GM08714 (cell line): ENCODE results near the gene LRRC10B.

Experiments
- H3K4me3 ChIP-seq: fragments of 200-500 bp; sonication (Bioruptor generic); 2 replicates; pipeline ENCODE4 v1.5.1; 2014; ENCODE audit warnings: mild to moderate bottlenecking, low read length, inconsistent platforms
- ZNF274 ChIP-seq: IDR thresholded peaks from 2 replicates; pipeline ENCODE4 v1.6.1; 2012; ENCODE audit warnings: mild to moderate bottlenecking, low read depth, low read length

The LRRC10B gene

GRCh38 chr11:61538636-61538961, 30.1 kb downstream of the LRRC10B start:
- no peak for TF ChIP-seq ZNF274
- H3K4me3 ChIP-seq: no peak overlapping the region

GRCh38 chr11:61539006-61539405, 30.5 kb downstream of the LRRC10B start:
- no peak overlapping the region for H3K4me3 ChIP-seq
- TF ChIP-seq ZNF274: no peak

GRCh38 chr11:61539831-61540357, 31.3 kb downstream of the LRRC10B start:
- H3K4me3 ChIP-seq: no peak overlapping the region
- no peak for TF ChIP-seq ZNF274

GRCh38 chr11:61540528-61540927, 32.0 kb downstream of the LRRC10B start:
- TF ChIP-seq ZNF274: no peak
- H3K4me3 ChIP-seq: no peak overlapping the region

GRCh38 chr11:61541598-61541997, 33.0 kb downstream of the LRRC10B start:
- TF ChIP-seq ZNF274: no peak
- H3K4me3 ChIP-seq: no peak overlapping the region

- TF ChIP-seq ZNF274: no peak
- no peak overlapping the region for H3K4me3 ChIP-seq
These were observed 33.5 kb downstream of the LRRC10B start for GRCh38 chr11:61542024-61542461.

GRCh38 chr11:61542705-61543104, 34.2 kb downstream of the LRRC10B start:
- H3K4me3 ChIP-seq: no peak overlapping the region
- TF ChIP-seq ZNF274: no peak

GRCh38 chr11:61543606-61544306, 35.2 kb downstream of the LRRC10B start:
- H3K4me3 ChIP-seq: no peak overlapping the region
- no peak for TF ChIP-seq ZNF274

- H3K4me3 ChIP-seq: no peak overlapping the region
- no peak for TF ChIP-seq ZNF274
These were observed 35.9 kb downstream of the LRRC10B start for GRCh38 chr11:61544466-61544865.

- no peak overlapping the region for H3K4me3 ChIP-seq
- no peak for TF ChIP-seq ZNF274
These were observed 36.8 kb downstream of the LRRC10B start for GRCh38 chr11:61545341-61545740.

GRCh38 chr11:61545921-61546320, 37.4 kb downstream of the LRRC10B start:
- H3K4me3 ChIP-seq: no peak overlapping the region
- no peak for TF ChIP-seq ZNF274

GRCh38 chr11:61546663-61547062, 38.1 kb downstream of the LRRC10B start:
- H3K4me3 ChIP-seq: no peak overlapping the region

GRCh38 chr11:61547246-61547645, 38.7 kb downstream of the LRRC10B start:
- no peak overlapping the region for H3K4me3 ChIP-seq
- no peak for TF ChIP-seq ZNF274

More at GRCh38 chr11:61546663-61547062, 38.1 kb downstream of the LRRC10B start:
- TF ChIP-seq ZNF274: no peak

- H3K4me3 ChIP-seq: no peak overlapping the region
- no peak for TF ChIP-seq ZNF274
These were observed 40.6 kb downstream of the LRRC10B start for GRCh38 chr11:61549177-61549576.

- no peak for TF ChIP-seq ZNF274
- no peak overlapping the region for H3K4me3 ChIP-seq
These were observed 41.4 kb downstream of the LRRC10B start for GRCh38 chr11:61549662-61550568.

- H3K4me3 ChIP-seq: no peak overlapping the region
- no peak for TF ChIP-seq ZNF274
These were observed 42.2 kb downstream of the LRRC10B start for GRCh38 chr11:61550665-61551227.
